Transverse colon (tissue), 4 donors: ENCODE data around the gene FLAD1. TPM values are rescaled to one million over a fixed set of nuclear protein-coding genes. Genes with fewer than 3 reads are reported as not detected.

Experiments used
- DNase-seq: peaks from one replicate; pipeline ENCODE4 v3.0.0-alpha.2; 2019
- H3K27ac ChIP-seq, 4 donors: fragments of 200-600 bp; sonication (generic); 2 replicates each; pipeline ENCODE4 v1.5.1; 2016 to 2018; ENCODE audit warnings: inconsistent platforms in 4 of 4
- H3K27me3 ChIP-seq: fragments of 200-600 bp; sonication (generic); 2 replicates; pipeline ENCODE4 v1.5.1; 2017; ENCODE audit warnings: inconsistent platforms
- H3K36me3 ChIP-seq, 4 donors: fragments of 200-600 bp; sonication (generic); 2 replicates each; pipeline ENCODE4 v1.5.1; 2017 to 2019; ENCODE audit warnings: inconsistent platforms in 4 of 4
- H3K4me1 ChIP-seq, 4 donors: fragments of 200-600 bp; sonication (generic); 2 replicates each; pipeline ENCODE4 v1.5.1; 2017 to 2020; ENCODE audit warnings: inconsistent platforms in 4 of 4
- H3K4me3 ChIP-seq, 4 donors: fragments of 200-600 bp; sonication (generic); 1 replicate in 1 of 4; 2 replicates in 3 of 4; pipeline versions ENCODE4 v1.5.1 to v1.6.1; 2017 to 2019; ENCODE audit warnings: inconsistent platforms in 4 of 4
- H3K9me3 ChIP-seq, 2 donors: fragments of 200-600 bp; sonication (generic); 2 replicates each; pipeline ENCODE4 v1.5.1; 2017 to 2019; ENCODE audit warnings: inconsistent platforms in 2 of 2
- CTCF ChIP-seq, 5 experiments: fragments of 200-600 bp in 3 of 5; fragments of 450-650 bp in 2 of 5; sonication (generic) in 3 of 5; IDR thresholded peaks; 1 replicate in 2 of 5; 2 replicates in 3 of 5; pipeline ENCODE4 v1.5.1; 2016 to 2017; ENCODE audit warnings: antibody characterized with exemption in 5 of 5, inconsistent platforms in 3 of 5, mild to moderate bottlenecking in 2 of 5, moderate library complexity in 1 of 5
- EP300 ChIP-seq: sonication (generic); formaldehyde crosslinking; IDR thresholded peaks from one replicate; pipeline ENCODE4 v1.6.1; 2017; ENCODE audit warnings: antibody characterized with exemption, low read depth
- POLR2A ChIP-seq: fragments of 450-650 bp; IDR thresholded peaks from one replicate; pipeline ENCODE4 v1.6.1; 2016; ENCODE audit warnings: antibody characterized with exemption, mild to moderate bottlenecking, moderate library complexity
- POLR2AphosphoS5 ChIP-seq, 3 donors: sonication (generic); formaldehyde crosslinking; IDR thresholded peaks; one replicate each; pipeline ENCODE4 v1.6.1; 2016; ENCODE audit warnings: antibody characterized with exemption in 3 of 3
- WGBS, 2 donors: methylation state at CpG; one replicate each; pipeline ENCODE4 v1.1.5; 2018; ENCODE audit warnings: low coverage in 1 of 2; 5-methylcytosine and 5-hydroxymethylcytosine counted together
- in situ Hi-C, 4 donors: fragments of 200-750 bp; cut with MboI; loops; one replicate each; pipeline versions ENCODE4 v1.15.0 to v1.15.1; 2017; ENCODE audit warnings: low sequenced_read_pairs in 3 of 4, low pct_ligation_motif_present in 1 of 4, low pct_unique_long_range_greater_than_20kb in 1 of 4
- intact Hi-C: fragments of 100-400 bp; cut with DNase I; formaldehyde crosslinking; loops from one replicate; pipeline ENCODE4 v1.15.1; 2023; ENCODE audit warnings: low total_unique reads
- total RNA-seq, 4 donors: library from RNA; depleted of rRNA; stranded (reverse); fragments of >200 nt; gene quantifications; one replicate each; pipeline ENCODE4 v1.1.0, GENCODE V29; 2016

FLAD1 gene
- total RNA-seq, 4 donors from 2014 or later, result 32.7 to 42.4 (median 36.0) TPM

- H3K4me3 ChIP-seq, result peak overlapping the region; percentile 17 to 40 (median 33)
- H3K27ac ChIP-seq, result peak overlapping the region; percentile 85 to 96 (median 91)
- no peaks in the 10 kb centered on the region for H3K9me3 ChIP-seq
- TF ChIP-seq POLR2AphosphoS5 (IDR thresholded peaks at IDR 0.05) (peak; percentile 71 to 97 (median 94)), POLR2A (peak; percentile 58), EP300 (peak; percentile 100), CTCF (IDR thresholded peaks at IDR 0.05) (peak; percentile 97 to 100 (median 99))
- intact Hi-C loops (no loop called here), in situ Hi-C loops (no loop called here)
- H3K4me1 ChIP-seq, result peaks cover 28 to 46% (median 36%) of the 10 kb centered on the region in 4 donors
- 0 to 2% methylated on average over 7 to 20 of the region's 49 CpGs for WGBS, 2 donors
- H3K27me3 ChIP-seq, result no peaks in the 10 kb centered on the region
- DNase-seq, result peak; percentile 96
- peaks cover 0 to 12% (median 2%) of the 10 kb centered on the region in 4 donors for H3K36me3 ChIP-seq
These were observed 34.1 kb downstream of the FLAD1 start for GRCh38 chr1:155017041-155017945.

- DNase-seq, result no peak
- intact Hi-C loops, result no loop called here
These were observed 34.8 kb downstream of the FLAD1 start for GRCh38 chr1:155017946-155018316.

GRCh38 chr1:155018617-155019348 lies 35.6 kb downstream of the FLAD1 start:
- in situ Hi-C loops, result no loop called here

More at GRCh38 chr1:155017946-155018316, 34.8 kb downstream of the FLAD1 start:
- in situ Hi-C loops, result no loop called here
- Histone ChIP-seq H3K27me3 (no peaks in the 10 kb centered on the region), H3K9me3 (no peaks in the 10 kb centered on the region), H3K4me1 (peaks cover 23 to 39% (median 32%) of the 10 kb centered on the region in 4 donors), H3K4me3 (peak overlapping the region; percentile 17 to 40 (median 27)), H3K36me3 (peaks cover 0 to 12% (median 2%) of the 10 kb centered on the region in 4 donors), H3K27ac (peak overlapping the region; percentile 85 to 96 (median 91))
- TF ChIP-seq EP300 (no peak), CTCF (IDR thresholded peaks at IDR 0.05) (no peak), POLR2A (no peak), POLR2AphosphoS5 (IDR thresholded peaks at IDR 0.05) (no peak)
- WGBS, 2 donors, result 51 to 80% methylated on average over 1 to 6 of the region's 6 CpGs

GRCh38 chr1:155019377-155020245 lies 36.5 kb downstream of the FLAD1 start:
- no peak overlapping the region for H3K4me3 ChIP-seq
- intact Hi-C loops (no loop called here), in situ Hi-C loops (no loop called here)
- DNase-seq, result no peak
- H3K27ac ChIP-seq, result no peak overlapping the region
- peaks cover 16 to 29% (median 23%) of the 10 kb centered on the region in 4 donors for H3K4me1 ChIP-seq
- WGBS, 2 donors, result 67 to 76% methylated on average over 6 to 11 of the region's 11 CpGs
- no peaks in the 10 kb centered on the region for H3K27me3 ChIP-seq
- TF ChIP-seq POLR2AphosphoS5 (IDR thresholded peaks at IDR 0.05), result no peak
- no peak for TF ChIP-seq POLR2A
- no peak for TF ChIP-seq CTCF (IDR thresholded peaks at IDR 0.05)
- TF ChIP-seq EP300, result no peak
- H3K36me3 ChIP-seq, result peaks cover 0 to 10% (median 2%) of the 10 kb centered on the region in 4 donors
- no peaks in the 10 kb centered on the region for H3K9me3 ChIP-seq

More at GRCh38 chr1:155018617-155019348, 35.6 kb downstream of the FLAD1 start:
- H3K27me3 ChIP-seq, result no peaks in the 10 kb centered on the region
- peaks cover 16 to 31% (median 25%) of the 10 kb centered on the region in 4 donors for H3K4me1 ChIP-seq
- no peaks in the 10 kb centered on the region for H3K9me3 ChIP-seq
- peak overlapping the region in 2 of 4 donors; percentile 88 to 94 for H3K27ac ChIP-seq
- WGBS, 2 donors, result 89 to 100% methylated on average over 1 to 8 of the region's 8 CpGs
- no peak for DNase-seq
- peaks cover 0 to 12% (median 2%) of the 10 kb centered on the region in 4 donors for H3K36me3 ChIP-seq
- H3K4me3 ChIP-seq, result no peak overlapping the region
- intact Hi-C loops, result no loop called here
- TF ChIP-seq POLR2A, result no peak
- TF ChIP-seq POLR2AphosphoS5 (IDR thresholded peaks at IDR 0.05), result peak in 1 of 3 donors; percentile 4
